Mesendoderm (in vitro differentiated cells): ENCODE results near the gene PCDHGA2.
"Not testable (repeated sequence)": the region's sequence is repeated elsewhere in the genome, so short reads cannot be mapped to it uniquely, and the experiment has no call there.

Experiments
- DNase-seq: peaks from one replicate; pipeline ENCODE4 v3.0.0; 2013
- H2AK5ac ChIP-seq: 2 replicates; pipeline ENCODE4 v1.6.1; 2013; ENCODE audit warnings: low read length, inconsistent platforms
- H2BK120ac ChIP-seq: 2 replicates; pipeline ENCODE4 v1.6.1; 2013; ENCODE audit warnings: low read depth, mild to moderate bottlenecking, low read length, moderate library complexity, mixed read lengths
- H2BK15ac ChIP-seq: replicated peaks from 2 replicates; pipeline ENCODE4 v1.6.1; 2013; ENCODE audit warnings: low read depth, mild to moderate bottlenecking, moderate library complexity
- H2BK5ac ChIP-seq: 2 replicates; pipeline ENCODE4 v1.6.1; 2013; ENCODE audit warnings: low read length, inconsistent platforms
- H3K18ac ChIP-seq: 2 replicates; pipeline ENCODE4 v1.6.1; 2013; ENCODE audit warnings: mild to moderate bottlenecking, low read length, mixed read lengths
- H3K23ac ChIP-seq: one replicate; pipeline ENCODE4 v1.6.1; 2013; ENCODE audit warnings: low read length
- H3K27ac ChIP-seq: 2 replicates; pipeline ENCODE4 v1.5.1; 2013; ENCODE audit warnings: low read depth, mild to moderate bottlenecking, inconsistent platforms, low read length, moderate library complexity
- H3K27me3 ChIP-seq: 2 replicates; pipeline ENCODE4 v1.6.1; 2013; ENCODE audit warnings: low read length, control low read depth, mild to moderate bottlenecking, inconsistent platforms; ENCODE audit not compliant: insufficient read depth, poor library complexity
- H3K36me3 ChIP-seq: 2 replicates; pipeline ENCODE4 v1.6.1; 2013; ENCODE audit warnings: low read length, inconsistent platforms; ENCODE audit not compliant: control insufficient read depth, insufficient read depth
- H3K4ac ChIP-seq: one replicate; pipeline ENCODE4 v1.6.1; 2013; ENCODE audit warnings: low read depth, mild to moderate bottlenecking, low read length, moderate library complexity
- H3K4me1 ChIP-seq: 2 replicates; pipeline ENCODE4 v1.6.1; 2013; ENCODE audit warnings: low read depth, low read length, inconsistent platforms; ENCODE audit not compliant: control insufficient read depth
- H3K4me2 ChIP-seq: 2 replicates; pipeline ENCODE4 v1.6.1; 2013; ENCODE audit warnings: low read length
- H3K4me3 ChIP-seq: 2 replicates; pipeline ENCODE4 v1.5.1; 2013; ENCODE audit warnings: mild to moderate bottlenecking, low read length
- H3K56ac ChIP-seq: one replicate; pipeline ENCODE4 v1.6.1; 2013; ENCODE audit warnings: low read length
- H3K79me1 ChIP-seq: 2 replicates; pipeline ENCODE4 v1.6.1; 2013; ENCODE audit warnings: low read length, inconsistent platforms
- H3K79me2 ChIP-seq: 2 replicates; pipeline ENCODE4 v1.6.1; 2013; ENCODE audit warnings: mild to moderate bottlenecking, low read length; ENCODE audit not compliant: control insufficient read depth, insufficient read depth
- H3K9ac ChIP-seq: 2 replicates; pipeline ENCODE4 v1.6.1; 2013; ENCODE audit warnings: low read length, inconsistent platforms
- H4K5ac ChIP-seq: one replicate; pipeline ENCODE4 v1.6.1; 2013; ENCODE audit warnings: low read length
- H4K8ac ChIP-seq: one replicate; pipeline ENCODE4 v1.6.1; 2013; ENCODE audit warnings: low read depth, mild to moderate bottlenecking, control low read depth, low read length, moderate library complexity
- WGBS: extraction: QIAGEN DNeasy Blood & Tissue Kit; methylation state at CpG from one replicate; pipeline ENCODE4 v1.1.7; 2013; ENCODE audit warnings: low lambda C conversion rate, missing lambda C conversion rate; ENCODE audit not compliant: insufficient coverage; ENCODE audit errors: extremely low coverage; 5-methylcytosine and 5-hydroxymethylcytosine counted together

PCDHGA2 gene

GRCh38 chr5:141343242-141343952 is 4.8 kb downstream of the PCDHGA2 start, which contains the start of gene PCDHGA3:
PCDHGA3 (plus strand) TSS chr5:141343829; CDS start chr5:141344034, 205 bp downstream.
- Histone ChIP-seq H3K18ac (no peak within 1 kb of the TSS), H3K23ac (no peak within 1 kb of the TSS), H3K9ac (no peak within 1 kb of the TSS), H2AK5ac (no peak within 1 kb of the TSS), H3K27me3 (no peaks in the 10 kb centered on the region), H3K79me2 (no peaks in the 10 kb centered on the region), H3K79me1 (no peaks in the 10 kb centered on the region), H3K36me3 (no peaks in the 10 kb centered on the region), H3K4ac (no peak within 1 kb of the TSS), H3K56ac (no peak within 1 kb of the TSS), H2BK15ac (no peak within 1 kb of the TSS), H4K5ac (no peak within 1 kb of the TSS), H2BK120ac (no peak within 1 kb of the TSS), H3K4me1 (no peaks in the 10 kb centered on the region), H2BK5ac (no peak within 1 kb of the TSS), H3K4me3 (no peak within 1 kb of the TSS), H3K27ac (no peak within 1 kb of the TSS), H4K8ac (no peak within 1 kb of the TSS), H3K4me2 (no peak within 1 kb of the TSS)
- peak; percentile 37 for DNase-seq
- no CpG with 5 or more reads among the region's 9 CpGs for WGBS

GRCh38 chr5:141343953-141344463 is 5.4 kb downstream of the PCDHGA2 start:
- Histone ChIP-seq H3K18ac (no peak overlapping the region), H4K8ac (no peak overlapping the region), H3K23ac (no peak overlapping the region), H4K5ac (no peak overlapping the region), H3K79me1 (no peaks in the 10 kb centered on the region), H3K27me3 (no peaks in the 10 kb centered on the region), H2BK120ac (no peak overlapping the region), H3K4me3 (no peak overlapping the region), H3K4me2 (no peak overlapping the region), H3K36me3 (no peaks in the 10 kb centered on the region), H3K9ac (no peak overlapping the region), H3K56ac (no peak overlapping the region), H3K79me2 (no peaks in the 10 kb centered on the region), H2AK5ac (no peak overlapping the region), H3K4me1 (no peaks in the 10 kb centered on the region), H2BK5ac (no peak overlapping the region), H3K27ac (no peak overlapping the region), H2BK15ac (no peak overlapping the region), H3K4ac (no peak overlapping the region)
- WGBS = no CpG with 5 or more reads among the region's 31 CpGs
- DNase-seq = no peak

- Histone ChIP-seq H4K5ac (no peak overlapping the region), H3K27me3 (no peaks in the 10 kb centered on the region), H3K18ac (no peak overlapping the region), H3K4me2 (no peak overlapping the region), H2BK15ac (no peak overlapping the region), H2BK5ac (no peak overlapping the region), H3K4ac (no peak overlapping the region), H3K23ac (no peak overlapping the region), H2BK120ac (no peak overlapping the region), H3K56ac (no peak overlapping the region), H3K4me3 (no peak overlapping the region), H3K36me3 (no peaks in the 10 kb centered on the region), H3K27ac (no peak overlapping the region), H3K79me2 (no peaks in the 10 kb centered on the region), H3K79me1 (no peaks in the 10 kb centered on the region), H2AK5ac (no peak overlapping the region), H3K9ac (no peak overlapping the region), H3K4me1 (no peaks in the 10 kb centered on the region), H4K8ac (no peak overlapping the region)
- WGBS = no CpG with 5 or more reads among the region's 20 CpGs
- no peak for DNase-seq
These were observed 6.8 kb downstream of the PCDHGA2 start for GRCh38 chr5:141345327-141345726.

GRCh38 chr5:141346017-141346416 is 7.5 kb downstream of the PCDHGA2 start:
- no CpG with 5 or more reads among the region's 35 CpGs for WGBS
- not testable (repeated sequence) for H3K56ac ChIP-seq, H2AK5ac ChIP-seq, H4K5ac ChIP-seq, H2BK15ac ChIP-seq, H3K4me2 ChIP-seq, H3K27me3 ChIP-seq, H3K4me1 ChIP-seq, H3K27ac ChIP-seq, H2BK120ac ChIP-seq, H3K79me2 ChIP-seq, DNase-seq, H3K9ac ChIP-seq, H3K36me3 ChIP-seq, H3K79me1 ChIP-seq, H3K4ac ChIP-seq, H3K18ac ChIP-seq, H4K8ac ChIP-seq, H3K4me3 ChIP-seq, H3K23ac ChIP-seq, H2BK5ac ChIP-seq

GRCh38 chr5:141349917-141350619 is 11.5 kb downstream of the PCDHGA2 start, which contains the start of gene PCDHGB1:
PCDHGB1 (plus strand) TSS chr5:141350099; CDS start chr5:141350261, 162 bp downstream.
- Histone ChIP-seq H3K23ac (no peak within 1 kb of the TSS), H2BK5ac (no peak within 1 kb of the TSS), H2BK120ac (no peak within 1 kb of the TSS), H2AK5ac (no peak within 1 kb of the TSS), H4K8ac (no peak within 1 kb of the TSS), H2BK15ac (no peak within 1 kb of the TSS), H3K27ac (no peak within 1 kb of the TSS), H3K79me1 (no peaks in the 10 kb centered on the region), H4K5ac (no peak within 1 kb of the TSS), H3K36me3 (no peaks in the 10 kb centered on the region), H3K4me1 (no peaks in the 10 kb centered on the region), H3K4me3 (no peak within 1 kb of the TSS), H3K56ac (peak within 1 kb of the TSS; percentile 17), H3K79me2 (no peaks in the 10 kb centered on the region), H3K18ac (no peak within 1 kb of the TSS), H3K4me2 (no peak within 1 kb of the TSS), H3K9ac (no peak within 1 kb of the TSS), H3K27me3 (no peaks in the 10 kb centered on the region), H3K4ac (no peak within 1 kb of the TSS)
- WGBS = 100% methylated on average over 6 of the region's 29 CpGs
- peak; percentile 85 for DNase-seq
